Brain microvascular endothelial cell (primary cell): ENCODE results near the gene TMEM131L.
"Not testable (repeated sequence)": the region's sequence is repeated elsewhere in the genome, so short reads cannot be mapped to it uniquely, and the experiment has no call there.

Experiments
- DNase-seq: peaks from one replicate; pipeline ENCODE4 v3.0.0-alpha.2; 2020
- H3K27ac ChIP-seq: fragments of 250-450 bp; sonication (Bioruptor Pico); 2 replicates; pipeline ENCODE4 v1.5.1; 2020; ENCODE audit warnings: mild to moderate bottlenecking, moderate library complexity
- H3K27me3 ChIP-seq: fragments of 250-450 bp; sonication (Bioruptor Pico); replicated peaks from 2 replicates; pipeline ENCODE4 v1.5.1; 2020; ENCODE audit warnings: mild to moderate bottlenecking
- H3K36me3 ChIP-seq: fragments of 250-450 bp; sonication (Bioruptor Pico); replicated peaks from 2 replicates; pipeline ENCODE4 v1.5.1; 2020; ENCODE audit warnings: mild to moderate bottlenecking
- H3K4me3 ChIP-seq: 2 replicates; pipeline ENCODE4 v1.5.1; 2011; ENCODE audit warnings: low read depth, mild to moderate bottlenecking, control low read depth, low read length, moderate library complexity
- CTCF ChIP-seq: IDR thresholded peaks from 2 replicates; pipeline ENCODE4 v1.5.1; 2011; ENCODE audit warnings: low read depth, mild to moderate bottlenecking, moderate library complexity, low read length, control low read depth, inconsistent platforms; ENCODE audit errors: missing control alignments
- in situ Hi-C: cut with HindIII; loops from 2 replicates; pipeline ENCODE4 v1.10.0; 2017; ENCODE audit warnings: low sequenced_read_pairs, low pct_ligation_motif_present

The TMEM131L gene

GRCh38 chr4:153546280-153546679 is 80.1 kb downstream of the TMEM131L start:
- DNase-seq: no peak
- no peaks in the 10 kb centered on the region for H3K36me3 ChIP-seq
- no peak overlapping the region for H3K27ac ChIP-seq
- in situ Hi-C loops: no loop called here
- H3K4me3 ChIP-seq: no peak overlapping the region
- TF ChIP-seq CTCF: no peak
- H3K27me3 ChIP-seq: no peaks in the 10 kb centered on the region

- in situ Hi-C loops: no loop called here
- TF ChIP-seq CTCF: no peak
These were observed 81.4 kb downstream of the TMEM131L start for GRCh38 chr4:153547520-153547919.

GRCh38 chr4:153548907-153549306 is 82.7 kb downstream of the TMEM131L start:
- H3K27me3 ChIP-seq, H3K4me3 ChIP-seq, DNase-seq, in situ Hi-C loops, H3K27ac ChIP-seq, H3K36me3 ChIP-seq: not testable (repeated sequence)

More at GRCh38 chr4:153547520-153547919, 81.4 kb downstream of the TMEM131L start:
- Histone ChIP-seq H3K27ac (no peak overlapping the region), H3K27me3 (no peaks in the 10 kb centered on the region), H3K36me3 (no peaks in the 10 kb centered on the region), H3K4me3 (no peak overlapping the region)
- no peak for DNase-seq

- Histone ChIP-seq H3K27me3 (no peaks in the 10 kb centered on the region), H3K27ac (no peak overlapping the region), H3K36me3 (no peaks in the 10 kb centered on the region), H3K4me3 (no peak overlapping the region)
- no peak for TF ChIP-seq CTCF
- DNase-seq: no peak
- in situ Hi-C loops: no loop called here
These were observed 83.2 kb downstream of the TMEM131L start for GRCh38 chr4:153549405-153549804.

GRCh38 chr4:153553155-153553818 is 87.1 kb downstream of the TMEM131L start:
- no peaks in the 10 kb centered on the region for H3K27me3 ChIP-seq
- H3K36me3 ChIP-seq: peaks cover 3% of the 10 kb centered on the region
- no peak overlapping the region for H3K27ac ChIP-seq
- TF ChIP-seq CTCF: no peak
- no peak overlapping the region for H3K4me3 ChIP-seq
- in situ Hi-C loops: no loop called here
- DNase-seq: no peak

- H3K36me3 ChIP-seq: peaks cover 3% of the 10 kb centered on the region
- DNase-seq: no peak
- in situ Hi-C loops: no loop called here
- no peaks in the 10 kb centered on the region for H3K27me3 ChIP-seq
- no peak overlapping the region for H3K4me3 ChIP-seq
- TF ChIP-seq CTCF: no peak
- no peak overlapping the region for H3K27ac ChIP-seq
These were observed 87.6 kb downstream of the TMEM131L start for GRCh38 chr4:153553819-153554170.
